ENCODE data around the gene SIX3. TPM values are rescaled to one million over a fixed set of nuclear protein-coding genes. Genes with fewer than 3 reads are reported as not detected.

Gene SIX3
- total RNA-seq, 1 experiment from 2014 or later = not detected

GRCh38 chr2:44979581-44979980, 38.1 kb downstream of the SIX3 start:
- H3K4me1 Mint-ChIP-seq (ENCODE audit: insufficient read depth, unreplicated experiment) = no peaks in the 10 kb centered on the region
- ChIA-PET CTCF (interaction anchor here (0.8 to 9.2 kb wide), 2 partner anchors 514 to 517 kb away, joined by 4 to 168 read pairs; no protein-coding TSS in a partner anchor), POLR2A (no interaction called here)
- no TSS peak for BruUV-seq (replicated peaks)
- H3K9me3 Mint-ChIP-seq (ENCODE audit: unreplicated experiment) = no peaks in the 10 kb centered on the region
- DNase-seq (ENCODE audit: unreplicated experiment) = no peak
- H3K27me3 Mint-ChIP-seq (ENCODE audit: insufficient read depth, unreplicated experiment) = no peaks in the 10 kb centered on the region
- H3K27ac Mint-ChIP-seq (ENCODE audit: low read depth, unreplicated experiment) = no peak overlapping the region
- H3K36me3 Mint-ChIP-seq (ENCODE audit: insufficient read depth, unreplicated experiment) = no peaks in the 10 kb centered on the region
- TF ChIP-seq CTCF (IDR thresholded peaks at IDR 0.05; ENCODE audit: unreplicated experiment) = no peak
- no peak overlapping the region for H3K4me3 Mint-ChIP-seq (ENCODE audit: unreplicated experiment)
- intact Hi-C loops (cut with micrococcal nuclease) = no loop called here

- TF ChIP-seq CTCF (IDR thresholded peaks at IDR 0.05; ENCODE audit: unreplicated experiment) = no peak
- Mint-ChIP-seq H3K4me3 (ENCODE audit: unreplicated experiment) (no peak overlapping the region), H3K36me3 (ENCODE audit: insufficient read depth, unreplicated experiment) (no peaks in the 10 kb centered on the region), H3K27me3 (ENCODE audit: insufficient read depth, unreplicated experiment) (no peaks in the 10 kb centered on the region), H3K27ac (ENCODE audit: low read depth, unreplicated experiment) (no peak overlapping the region), H3K9me3 (ENCODE audit: unreplicated experiment) (no peaks in the 10 kb centered on the region), H3K4me1 (ENCODE audit: insufficient read depth, unreplicated experiment) (no peaks in the 10 kb centered on the region)
- DNase-seq (ENCODE audit: unreplicated experiment) = no peak
- POLR2A ChIA-PET = interaction anchor here (1.1 to 2.5 kb wide), 3 partner anchors 507 to 513 kb away, joined by 3 to 12 read pairs (median 4); no protein-coding TSS in a partner anchor
- BruUV-seq (replicated peaks) = no TSS peak
- CTCF ChIA-PET = interaction anchor here (0.5 to 9.2 kb wide), 49 partner anchors 9 to 1878 kb away, joined by 3 to 168 read pairs (median 4); no protein-coding TSS in a partner anchor
- intact Hi-C loops (cut with micrococcal nuclease) = loop anchor here (1.0 to 10.0 kb wide), 5 partner anchors 186 to 954 kb away; no protein-coding TSS in a partner anchor
These were observed 39.5 kb downstream of the SIX3 start for GRCh38 chr2:44980751-44981713.

- DNase-seq (ENCODE audit: unreplicated experiment) = peak; percentile 75
- TF ChIP-seq CTCF (IDR thresholded peaks at IDR 0.05; ENCODE audit: unreplicated experiment) = peak; percentile 84
- Mint-ChIP-seq H3K4me1 (ENCODE audit: insufficient read depth, unreplicated experiment) (no peaks in the 10 kb centered on the region), H3K4me3 (ENCODE audit: unreplicated experiment) (no peak overlapping the region), H3K9me3 (ENCODE audit: unreplicated experiment) (no peaks in the 10 kb centered on the region), H3K27ac (ENCODE audit: low read depth, unreplicated experiment) (no peak overlapping the region), H3K36me3 (ENCODE audit: insufficient read depth, unreplicated experiment) (no peaks in the 10 kb centered on the region), H3K27me3 (ENCODE audit: insufficient read depth, unreplicated experiment) (no peaks in the 10 kb centered on the region)
- no TSS peak for BruUV-seq (replicated peaks)
- intact Hi-C loops (cut with micrococcal nuclease) = loop anchor here (1.0 to 10.0 kb wide), 6 partner anchors 186 to 953 kb away; no protein-coding TSS in a partner anchor
- ChIA-PET CTCF (interaction anchor here (0.5 to 9.2 kb wide), 47 partner anchors 9 to 1035 kb away, joined by 3 to 168 read pairs (median 4); no protein-coding TSS in a partner anchor), POLR2A (interaction anchor here (1.1 to 2.5 kb wide), 2 partner anchors 506 to 513 kb away, joined by 4 to 12 read pairs; no protein-coding TSS in a partner anchor)
These were observed 40.2 kb downstream of the SIX3 start for GRCh38 chr2:44981714-44982108.
